Cardiac fibroblast (primary cell): ENCODE results near the gene TMCO4.

Experiments
- DNase-seq, 2 donors: peaks; one replicate each; pipeline versions ENCODE4 v3.0.0 to v3.0.0-alpha.2; 2010; ENCODE audit warnings: low read depth in 2 of 2
- H3K4me3 ChIP-seq, 2 donors: replicated peaks in 1 of 2; 1 replicate in 1 of 2; 2 replicates in 1 of 2; pipeline ENCODE4 v1.5.1; 2011; ENCODE audit warnings: low read depth in 2 of 2, low read length in 2 of 2, mild to moderate bottlenecking in 2 of 2, moderate library complexity in 1 of 2
- TF ChIP-seq, protein P1 (sequence below): IDR thresholded peaks from one replicate; pipeline ENCODE4 v1.5.1; 2011; ENCODE audit warnings: low read depth, mild to moderate bottlenecking, low read length, inconsistent platforms

TMCO4 gene

DNA sequence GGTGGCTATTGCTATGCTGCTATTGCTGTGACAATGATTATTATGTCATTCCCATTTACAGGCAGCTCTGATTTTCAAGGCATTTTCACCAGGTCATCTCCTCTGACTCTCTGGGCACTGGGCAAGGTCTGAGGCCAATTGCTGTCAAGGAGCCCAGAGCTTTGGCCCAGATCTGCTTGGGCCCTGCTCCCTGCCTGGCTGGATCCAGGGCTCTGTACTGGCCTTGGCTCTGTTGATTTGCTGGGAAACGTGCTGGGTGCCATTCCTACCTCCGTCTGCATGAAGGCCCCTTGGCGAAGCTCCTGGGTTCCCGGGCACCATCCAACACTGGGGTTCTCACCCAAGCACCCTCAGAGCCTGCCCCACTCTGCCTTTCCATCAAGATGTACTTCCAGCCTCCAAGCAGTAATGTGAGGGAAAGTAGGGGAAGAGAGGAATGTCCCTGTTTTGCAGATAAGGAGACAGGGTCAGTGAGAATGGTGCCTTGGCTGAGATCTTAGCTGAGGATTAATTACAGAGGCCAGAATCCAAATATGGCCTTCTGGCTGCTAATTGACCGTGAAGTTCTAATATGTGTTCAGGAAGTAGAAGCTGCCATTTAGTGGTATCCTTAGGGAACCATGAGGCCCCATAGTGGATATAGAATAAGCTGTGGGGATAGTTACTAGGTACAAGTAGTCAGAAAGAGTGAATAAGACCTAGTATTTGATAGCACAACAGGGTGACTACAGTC is 71.1 kb downstream of the TMCO4 start:
- TF ChIP-seq, protein P1, sequence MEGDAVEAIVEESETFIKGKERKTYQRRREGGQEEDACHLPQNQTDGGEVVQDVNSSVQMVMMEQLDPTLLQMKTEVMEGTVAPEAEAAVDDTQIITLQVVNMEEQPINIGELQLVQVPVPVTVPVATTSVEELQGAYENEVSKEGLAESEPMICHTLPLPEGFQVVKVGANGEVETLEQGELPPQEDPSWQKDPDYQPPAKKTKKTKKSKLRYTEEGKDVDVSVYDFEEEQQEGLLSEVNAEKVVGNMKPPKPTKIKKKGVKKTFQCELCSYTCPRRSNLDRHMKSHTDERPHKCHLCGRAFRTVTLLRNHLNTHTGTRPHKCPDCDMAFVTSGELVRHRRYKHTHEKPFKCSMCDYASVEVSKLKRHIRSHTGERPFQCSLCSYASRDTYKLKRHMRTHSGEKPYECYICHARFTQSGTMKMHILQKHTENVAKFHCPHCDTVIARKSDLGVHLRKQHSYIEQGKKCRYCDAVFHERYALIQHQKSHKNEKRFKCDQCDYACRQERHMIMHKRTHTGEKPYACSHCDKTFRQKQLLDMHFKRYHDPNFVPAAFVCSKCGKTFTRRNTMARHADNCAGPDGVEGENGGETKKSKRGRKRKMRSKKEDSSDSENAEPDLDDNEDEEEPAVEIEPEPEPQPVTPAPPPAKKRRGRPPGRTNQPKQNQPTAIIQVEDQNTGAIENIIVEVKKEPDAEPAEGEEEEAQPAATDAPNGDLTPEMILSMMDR = no peak
- H3K4me3 ChIP-seq = no peak overlapping the region
- DNase-seq = no peak

DNA sequence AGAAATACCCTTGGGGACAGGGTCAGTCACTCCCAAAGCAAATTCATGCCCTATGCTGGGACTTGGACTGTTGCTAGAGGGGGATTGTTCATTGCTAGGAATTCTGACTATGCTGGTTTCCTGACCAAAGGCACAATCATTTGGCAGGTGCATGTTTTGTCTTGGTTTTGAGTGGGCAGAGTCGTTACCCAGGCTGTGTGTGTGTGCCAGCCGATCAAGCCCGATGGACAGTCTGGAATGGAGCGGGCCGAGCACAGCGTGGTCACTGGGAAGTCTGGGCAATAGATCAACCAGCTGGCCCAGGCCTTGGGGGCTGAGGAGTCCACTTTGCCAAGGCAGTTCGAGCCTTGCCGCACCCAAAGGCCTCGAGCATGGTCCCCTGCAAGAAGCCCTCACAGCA is 74.1 kb downstream of the TMCO4 start:
- TF ChIP-seq, protein P1 = no peak
- no peak for DNase-seq
- no peak overlapping the region for H3K4me3 ChIP-seq

GRCh38 chr1:19723874-19724273 is 75.8 kb downstream of the TMCO4 start:
- no peak overlapping the region for H3K4me3 ChIP-seq
- no peak for DNase-seq
- TF ChIP-seq, protein P1 = no peak

DNA sequence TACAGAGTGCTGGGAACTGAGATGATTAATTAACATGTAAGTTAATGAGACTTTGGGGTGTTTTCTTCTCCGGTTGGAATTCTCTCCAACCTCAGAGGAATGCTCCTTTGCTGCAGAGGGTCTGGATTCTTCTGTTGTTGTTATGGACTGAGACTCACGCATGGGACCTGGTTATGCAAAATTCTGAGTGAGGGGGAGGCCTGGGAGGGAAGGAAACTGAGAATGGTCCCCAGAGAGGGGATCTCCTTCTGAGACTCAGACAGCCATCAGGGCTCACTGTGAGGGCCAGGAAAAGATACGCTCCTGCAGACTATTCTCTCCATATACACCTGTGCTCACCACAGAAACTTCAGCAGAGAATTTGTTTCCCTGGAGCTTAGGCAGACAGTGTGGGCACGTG is 78.7 kb downstream of the TMCO4 start:
- DNase-seq = no peak
- TF ChIP-seq, protein P1 = no peak
- H3K4me3 ChIP-seq = no peak overlapping the region

- DNase-seq = no peak
- H3K4me3 ChIP-seq = no peak overlapping the region
- TF ChIP-seq, protein P1 = no peak
Measured at GRCh38 chr1:19720174-19720573, 79.5 kb downstream of the TMCO4 start.

DNA sequence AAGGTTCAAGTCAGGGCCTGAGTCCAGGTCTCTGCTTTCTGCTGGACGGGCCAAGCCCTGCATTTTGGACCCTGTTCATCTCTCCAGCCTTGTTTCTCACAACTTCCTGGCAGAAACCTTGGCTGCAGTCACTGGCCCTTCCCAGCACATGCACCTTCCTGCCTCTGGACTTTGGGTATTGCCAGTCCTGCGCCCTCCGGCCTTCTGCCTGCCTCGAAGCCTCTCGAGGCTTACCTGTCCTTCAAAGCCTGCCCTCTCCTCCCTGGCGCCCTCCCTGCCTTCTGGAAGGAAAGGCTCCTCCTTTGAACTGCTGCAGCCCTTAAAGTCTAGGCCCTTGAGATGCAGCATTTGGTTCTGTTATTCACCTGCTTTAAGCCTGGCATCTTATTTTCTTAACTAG is 82.2 kb downstream of the TMCO4 start:
- H3K4me3 ChIP-seq = no peak overlapping the region
- no peak for DNase-seq
- TF ChIP-seq, protein P1 = no peak
